ENCODE measurements around the gene ATOSB. TPM values are rescaled to one million over a fixed set of nuclear protein-coding genes. Genes with fewer than 3 reads are reported as not detected.

ATOSB gene
- total RNA-seq, 1 experiment from 2014 or later: 13.9 TPM

- no peaks in the 10 kb centered on the region for H3K27me3 ChIP-seq (ENCODE audit: control insufficient read depth, insufficient read depth, low read length)
- no peak overlapping the region for H3K4me3 ChIP-seq (ENCODE audit: insufficient read depth, low read depth, low read length)
- H3K36me3 ChIP-seq (replicated peaks; ENCODE audit: control insufficient read depth, insufficient read depth, low read length): peaks cover 60% of the 10 kb centered on the region
- DNase-seq: no peak
These were observed 58.4 kb downstream of the ATOSB start for GRCh38 chr9:35057271-35057620.

DNA sequence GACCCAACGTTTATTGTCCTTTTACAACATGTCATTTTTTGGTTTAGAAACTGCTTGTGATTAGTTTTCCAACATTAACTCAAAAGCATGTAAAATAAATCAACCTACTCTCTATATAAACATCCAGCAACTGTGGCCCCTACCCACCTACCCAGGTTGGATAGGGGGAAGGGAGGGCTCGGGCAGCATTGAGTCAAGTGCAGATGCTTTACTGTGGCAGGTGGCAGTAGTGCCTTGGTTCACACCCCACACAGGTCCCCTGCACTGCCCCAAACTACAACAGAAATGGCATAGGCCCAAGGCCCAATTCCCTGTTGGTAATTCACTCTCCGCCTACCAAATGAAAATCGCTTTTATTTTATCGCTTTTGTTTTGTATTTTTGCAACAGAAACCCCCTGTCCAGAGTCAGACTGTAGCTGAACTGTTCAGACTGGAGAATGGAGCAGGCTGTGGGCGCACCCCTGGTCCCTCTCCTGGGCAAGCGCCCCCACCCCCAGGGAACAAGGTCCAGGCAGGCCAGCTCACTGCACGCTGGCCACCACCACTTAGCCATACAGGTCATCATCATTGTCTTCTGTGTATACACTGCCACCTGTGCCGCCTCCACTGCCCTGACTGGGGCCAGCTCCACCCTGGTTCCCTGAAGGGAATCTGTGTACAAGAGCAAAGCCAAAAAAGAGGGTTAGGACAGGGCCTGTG, 58.9 kb downstream of the ATOSB start:
- no peaks in the 10 kb centered on the region for H3K27me3 ChIP-seq (ENCODE audit: control insufficient read depth, insufficient read depth, low read length)
- no peak for DNase-seq
- H3K4me3 ChIP-seq (ENCODE audit: insufficient read depth, low read depth, low read length): no peak overlapping the region
- peaks cover 55% of the 10 kb centered on the region for H3K36me3 ChIP-seq (replicated peaks; ENCODE audit: control insufficient read depth, insufficient read depth, low read length)

DNA sequence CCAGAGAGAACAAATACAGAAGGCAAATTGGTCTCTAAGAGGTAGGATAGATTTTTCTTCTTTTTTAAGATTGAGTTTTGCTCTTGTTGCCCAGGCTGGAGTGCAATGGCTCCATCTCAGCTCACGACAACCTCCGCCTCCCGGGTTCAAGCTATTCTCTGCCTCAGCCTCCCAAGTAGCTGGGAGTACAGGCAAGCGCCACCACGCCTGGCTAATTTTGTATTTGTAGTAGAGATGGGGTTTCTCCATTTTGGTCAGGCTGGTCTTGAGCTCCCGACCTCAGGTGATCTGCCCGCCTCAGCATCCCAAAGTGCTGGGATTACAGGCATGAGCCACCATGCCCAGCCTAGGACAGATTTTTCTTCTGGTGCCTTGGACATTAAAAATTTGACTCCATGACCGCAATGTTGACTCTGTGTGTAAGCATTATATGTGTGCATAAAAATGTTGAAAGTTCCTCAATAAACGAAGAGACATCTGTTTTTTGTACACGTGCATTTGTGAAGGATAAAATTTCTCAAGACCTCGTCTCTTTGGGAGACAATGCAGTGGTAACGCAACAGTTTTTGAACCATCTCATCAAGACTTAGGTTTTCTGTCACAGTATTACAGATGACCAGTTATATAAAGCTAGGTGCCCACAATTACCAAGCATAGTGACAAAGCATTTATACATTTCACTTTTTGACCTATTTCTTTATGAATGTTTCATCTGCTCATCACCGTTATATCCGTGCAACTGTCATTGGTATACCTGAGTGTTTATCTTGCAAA, 60.6 kb downstream of the ATOSB start:
- Histone ChIP-seq H3K4me3 (ENCODE audit: insufficient read depth, low read depth, low read length) (no peak overlapping the region), H3K27me3 (ENCODE audit: control insufficient read depth, insufficient read depth, low read length) (no peaks in the 10 kb centered on the region), H3K36me3 (replicated peaks; ENCODE audit: control insufficient read depth, insufficient read depth, low read length) (peaks cover 39% of the 10 kb centered on the region)
- DNase-seq: no peak

DNA sequence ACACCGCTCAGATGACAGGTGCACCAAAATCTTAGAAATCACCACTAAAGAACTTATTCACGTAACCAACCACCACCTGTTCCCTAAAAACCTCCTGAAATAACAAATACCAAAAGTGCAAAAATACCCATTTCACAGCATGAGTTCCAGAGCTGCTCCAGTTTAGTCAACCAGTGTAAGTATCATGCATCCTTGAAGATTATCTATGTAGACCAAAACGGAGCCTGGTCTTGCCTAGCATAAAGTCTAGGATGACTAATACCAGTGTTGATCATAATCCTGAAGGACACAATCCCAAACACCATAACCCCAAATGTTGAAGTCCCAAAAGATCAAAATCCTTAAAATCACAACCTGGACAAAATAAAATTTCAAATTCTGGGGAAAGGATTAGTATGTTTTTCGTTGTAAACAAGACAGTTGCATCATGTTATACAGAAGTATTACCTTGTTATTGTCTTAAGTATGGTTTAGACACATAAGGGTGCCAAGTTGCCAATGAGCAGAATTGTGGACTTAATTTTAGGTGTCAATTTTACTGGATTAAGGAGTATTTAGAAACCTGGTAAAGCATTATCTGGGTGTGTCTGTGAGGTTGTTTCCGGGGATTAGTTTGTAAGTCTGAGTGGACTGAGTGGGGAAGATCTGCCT, 61.4 kb downstream of the ATOSB start:
- H3K27me3 ChIP-seq (ENCODE audit: control insufficient read depth, insufficient read depth, low read length): no peaks in the 10 kb centered on the region
- no peak overlapping the region for H3K4me3 ChIP-seq (ENCODE audit: insufficient read depth, low read depth, low read length)
- DNase-seq: no peak
- peaks cover 32% of the 10 kb centered on the region for H3K36me3 ChIP-seq (replicated peaks; ENCODE audit: control insufficient read depth, insufficient read depth, low read length)

Other genes starting within 250 kb of the ATOSB start
- 0.37 and 0.42 TPM in 2 replicates for gene PHF24, start 157.6 kb downstream of the ATOSB start, total RNA-seq (2014; rRNA removed; shearing (Covaris generic))
- gene DNAJB5, start 126.1 kb downstream of the ATOSB start, total RNA-seq (2014; rRNA removed; shearing (Covaris generic)): 48.9 and 51.2 TPM in 2 replicates
- 509 and 709 TPM in 2 replicates for gene VCP, start 43.2 kb downstream of the ATOSB start, total RNA-seq (2014; rRNA removed; shearing (Covaris generic))
- gene FANCG, start 35.9 kb downstream of the ATOSB start, total RNA-seq (2014; rRNA removed; shearing (Covaris generic)): 87.1 and 89.6 TPM in 2 replicates
- 29.6 and 29.8 TPM in 2 replicates for gene PIGO, start 19.3 kb downstream of the ATOSB start, total RNA-seq (2014; rRNA removed; shearing (Covaris generic))
- gene STOML2, start 12.7 kb downstream of the ATOSB start, total RNA-seq (2014; rRNA removed; shearing (Covaris generic)): 211 and 244 TPM in 2 replicates
- gene UNC13B, start 46.1 kb upstream of the ATOSB start, total RNA-seq (2014; rRNA removed; shearing (Covaris generic)): 49.5 and 56.0 TPM in 2 replicates